IPS-NIHi7 (cell line): Measurements from ENCODE around the gene PI4KA.
"Not testable (repeated sequence)": the region's sequence is repeated elsewhere in the genome, so short reads cannot be mapped to it uniquely, and the experiment has no call there.

ENCODE experiments used
- DNase-seq: peaks from one replicate; pipeline ENCODE4 v3.0.0; 2012; ENCODE audit warnings: mixed read lengths; ENCODE audit errors: extremely low spot score

PI4KA gene

DNA sequence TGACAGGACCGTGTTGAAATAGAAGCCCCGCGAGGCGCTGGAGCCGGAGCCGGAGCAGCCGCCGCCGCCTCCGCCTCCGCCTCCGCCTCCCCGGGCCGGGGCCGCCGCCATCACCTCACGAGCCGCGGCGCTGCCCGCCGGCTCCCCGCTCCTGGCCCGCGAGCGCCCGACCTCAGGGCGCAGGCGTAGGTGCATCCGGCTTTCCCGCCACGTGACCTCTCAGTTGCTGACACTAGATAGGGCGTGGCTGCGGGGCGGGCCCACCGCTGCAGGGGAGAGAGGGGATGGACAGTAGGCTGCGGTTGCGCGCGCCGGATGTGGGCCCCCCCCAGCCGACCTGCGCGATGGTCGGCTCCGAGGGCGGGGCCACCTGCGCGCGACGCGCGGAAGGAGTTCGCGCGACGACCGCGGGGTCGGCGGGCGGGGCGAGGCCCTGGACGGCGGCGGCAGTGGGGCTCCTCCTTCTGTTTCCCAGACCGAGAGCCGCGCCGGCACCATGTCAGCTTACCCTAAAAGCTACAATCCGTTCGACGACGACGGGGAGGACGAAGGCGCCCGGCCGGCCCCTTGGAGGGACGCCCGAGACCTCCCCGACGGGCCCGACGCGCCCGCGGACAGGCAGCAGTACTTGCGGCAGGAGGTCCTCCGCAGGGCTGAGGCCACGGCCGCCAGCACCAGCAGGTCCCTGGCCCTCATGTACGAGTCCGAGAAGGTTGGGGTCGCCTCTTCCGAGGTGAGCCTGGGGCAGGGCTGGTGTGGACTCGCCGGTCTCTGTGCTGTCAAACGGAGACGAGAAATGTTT is at the start of gene PI4KA, which contains the start of gene SNAP29:
PI4KA (minus strand) TSS at position 197 of the 802 bp plus-strand sequence; CDS start at position 111, 86 bp downstream.
SNAP29 (plus strand) TSS at position 393 of the 802 bp plus-strand sequence; CDS start at position 497, 104 bp downstream.
- DNase-seq, result peak; percentile 98

- DNase-seq, result no peak
Measured at GRCh38 chr22:20906387-20906767, 47.8 kb upstream of the PI4KA start.

GRCh38 chr22:20905415-20906386 is 47.1 kb upstream of the PI4KA start:
- DNase-seq, result no peak

- no peak for DNase-seq
Measured at GRCh38 chr22:20904980-20905355, 46.4 kb upstream of the PI4KA start.

DNA sequence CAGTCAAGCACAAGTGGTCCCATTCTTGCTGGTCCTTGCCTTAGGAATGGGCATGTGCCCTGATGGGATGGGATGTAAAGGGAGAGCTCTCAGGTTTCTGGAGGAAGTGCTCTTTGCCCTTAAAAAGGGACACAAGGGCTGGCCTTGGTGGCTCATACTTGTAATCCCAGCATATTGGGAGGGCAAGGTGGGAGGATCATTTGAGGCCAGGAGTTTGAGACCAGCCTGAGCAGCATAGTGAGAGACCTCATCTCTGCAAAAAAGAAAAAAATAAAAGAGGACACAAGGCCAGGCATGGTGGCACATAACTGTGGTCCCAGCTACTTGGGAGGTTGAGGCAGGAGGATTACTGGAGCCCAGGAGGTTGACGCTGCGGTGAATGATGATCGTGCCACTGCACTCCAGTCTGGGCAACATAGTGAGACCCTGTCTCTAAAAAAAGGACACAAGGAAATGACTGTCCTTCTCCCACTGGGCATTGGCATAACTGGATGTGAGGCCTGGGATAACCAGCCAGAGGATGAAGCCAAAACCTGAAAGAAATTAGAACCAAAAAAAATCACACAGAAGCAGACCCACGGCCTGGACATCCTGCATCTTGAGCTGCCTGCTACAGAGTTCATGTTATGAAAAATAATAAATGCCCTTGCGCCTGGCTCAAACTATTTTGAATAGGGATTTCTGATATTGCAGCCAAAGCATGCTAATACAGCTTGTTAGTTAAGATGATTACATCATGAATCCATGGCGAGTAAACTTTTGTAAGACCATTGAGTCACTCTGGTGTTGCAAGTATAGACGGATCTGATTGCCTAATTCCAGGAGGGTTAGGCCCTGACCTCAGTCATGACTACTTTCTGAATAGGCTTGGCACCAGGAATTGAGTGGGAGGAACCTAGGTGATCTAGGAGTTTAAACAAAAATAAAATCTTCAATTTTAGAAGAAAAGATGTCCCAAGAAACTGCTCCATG is 45.7 kb upstream of the PI4KA start:
- DNase-seq, result no peak

- DNase-seq, result no peak
Measured at GRCh38 chr22:20903093-20903492, 44.5 kb upstream of the PI4KA start.

- DNase-seq, result not testable (repeated sequence)
Measured at GRCh38 chr22:20901093-20902033, 42.8 kb upstream of the PI4KA start.

- no peak for DNase-seq
Measured at GRCh38 chr22:20899827-20900423, 41.3 kb upstream of the PI4KA start.

GRCh38 chr22:20897737-20898136 is 39.1 kb upstream of the PI4KA start:
- DNase-seq, result not testable (repeated sequence)

GRCh38 chr22:20890975-20891374 is 32.4 kb upstream of the PI4KA start:
- no peak for DNase-seq

DNA sequence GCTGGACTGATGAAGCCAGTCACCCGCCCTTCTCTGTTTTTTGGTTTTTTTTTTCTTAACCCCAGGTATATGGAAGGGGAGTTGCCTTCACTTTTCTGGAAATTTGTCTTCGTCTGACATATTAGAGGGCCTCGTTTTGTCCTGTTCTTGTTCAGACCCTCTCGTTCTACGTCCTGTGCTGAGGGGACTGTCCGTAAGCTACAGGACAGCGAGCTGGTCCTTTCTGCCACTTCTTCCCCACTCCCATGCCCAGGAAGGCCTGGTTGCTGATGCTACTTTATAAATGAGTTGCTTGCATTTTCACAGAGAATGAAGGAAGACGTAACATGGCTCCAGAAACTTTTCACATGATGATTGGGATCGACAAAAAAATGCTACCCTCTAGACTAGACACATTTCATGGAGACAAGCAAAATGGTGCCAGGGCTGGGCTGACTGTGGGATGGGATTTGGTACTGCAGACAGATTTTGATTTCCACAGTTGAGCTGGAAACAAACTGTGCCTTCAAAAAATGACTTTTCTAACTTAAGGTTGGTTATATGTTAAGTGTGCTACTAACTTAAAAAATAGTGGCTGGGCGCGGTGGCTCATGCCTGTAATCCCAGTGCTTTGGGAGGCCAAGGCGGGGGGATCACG is 31.4 kb upstream of the PI4KA start:
- DNase-seq, result no peak

DNA sequence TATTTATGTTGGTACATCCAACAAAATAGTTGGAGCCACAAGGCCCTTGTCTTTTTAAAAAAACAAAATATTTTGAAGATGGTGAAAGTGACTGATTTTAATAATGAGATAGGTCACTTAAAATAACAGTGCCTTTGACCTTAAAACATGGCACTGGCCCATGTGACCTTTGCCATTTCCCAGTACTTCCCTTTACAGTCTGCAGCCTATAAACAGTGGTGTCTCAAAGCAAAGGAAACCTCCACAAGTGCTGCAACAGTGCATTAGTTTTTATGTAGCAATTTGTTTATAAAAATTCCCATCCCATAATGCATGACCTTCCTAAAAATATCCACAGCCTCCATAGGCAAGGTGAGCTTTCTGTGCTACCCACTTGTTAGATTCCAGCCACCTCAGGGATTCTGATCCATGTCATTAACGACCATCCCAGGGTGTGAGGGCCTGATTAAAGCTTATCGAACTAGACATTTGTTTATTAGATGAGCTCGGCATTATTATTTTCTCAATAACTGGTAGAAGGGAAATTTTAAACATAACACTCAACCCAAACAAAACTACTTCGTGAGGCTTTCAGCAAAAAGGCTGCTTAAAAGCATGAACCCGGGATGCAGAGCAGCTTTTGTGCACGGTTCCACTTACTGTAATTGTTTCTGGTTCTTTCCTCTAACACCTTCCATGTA is 30.6 kb upstream of the PI4KA start:
- no peak for DNase-seq

DNA sequence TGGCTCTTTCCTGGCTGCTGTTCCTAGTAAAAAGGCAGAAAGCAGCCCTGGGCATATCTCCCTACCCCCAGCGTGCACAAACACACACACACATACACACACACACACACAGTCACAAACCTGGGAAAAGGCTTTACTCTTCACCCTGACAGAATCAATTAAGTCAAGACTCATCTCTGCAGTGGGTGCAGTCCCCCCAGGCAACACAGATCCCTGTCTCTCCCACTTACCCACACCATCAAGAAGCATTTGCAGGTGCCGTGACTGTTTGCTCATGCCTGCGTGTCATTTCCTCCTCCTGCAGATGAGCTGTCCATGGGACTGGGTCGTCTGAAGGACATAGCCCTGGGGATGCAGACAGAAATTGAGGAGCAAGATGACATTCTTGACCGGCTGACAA is 28.8 kb upstream of the PI4KA start:
- DNase-seq, result no peak

DNA sequence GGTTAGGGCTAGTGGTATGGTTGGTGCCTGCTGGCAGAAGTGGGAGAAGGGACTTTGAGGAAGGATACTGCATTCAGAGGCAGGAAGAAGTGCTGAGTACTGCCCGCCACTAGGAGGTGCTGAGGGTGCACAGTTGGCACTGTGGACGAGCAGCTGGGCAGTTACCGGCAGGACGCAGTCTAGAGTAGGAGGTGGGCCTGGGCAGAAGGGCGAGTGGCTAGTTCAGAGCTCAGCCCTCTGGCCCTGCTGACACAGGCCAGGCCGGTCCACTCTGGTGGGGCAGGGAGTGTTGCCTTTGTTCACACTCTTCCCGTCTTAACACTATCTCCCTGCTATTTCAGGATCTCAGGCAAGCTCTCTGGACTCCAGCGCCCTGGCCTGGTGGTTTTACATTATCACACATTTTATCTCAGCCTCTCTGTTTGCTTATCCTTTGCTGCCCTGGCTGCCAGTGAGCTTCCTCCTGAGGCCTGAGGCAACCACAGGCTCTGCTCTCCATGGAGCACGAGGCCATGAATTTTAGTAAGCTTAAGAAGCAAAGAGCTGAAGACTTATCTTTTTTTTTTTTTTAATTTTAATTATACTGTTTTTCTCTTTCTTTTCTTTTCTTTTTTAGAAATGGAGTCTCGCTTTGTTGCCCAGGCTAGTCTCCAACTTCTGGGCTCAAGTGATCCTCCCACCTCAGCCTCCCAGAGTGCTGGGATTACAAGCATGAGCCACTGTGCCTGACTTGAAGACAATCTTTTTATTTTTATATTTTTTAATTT is 27.1 kb upstream of the PI4KA start:
- DNase-seq, result peak; percentile 94

GRCh38 chr22:20885017-20885556 is 26.5 kb upstream of the PI4KA start:
- no peak for DNase-seq

GRCh38 chr22:20884454-20884853 is 25.8 kb upstream of the PI4KA start:
- DNase-seq, result no peak

DNA sequence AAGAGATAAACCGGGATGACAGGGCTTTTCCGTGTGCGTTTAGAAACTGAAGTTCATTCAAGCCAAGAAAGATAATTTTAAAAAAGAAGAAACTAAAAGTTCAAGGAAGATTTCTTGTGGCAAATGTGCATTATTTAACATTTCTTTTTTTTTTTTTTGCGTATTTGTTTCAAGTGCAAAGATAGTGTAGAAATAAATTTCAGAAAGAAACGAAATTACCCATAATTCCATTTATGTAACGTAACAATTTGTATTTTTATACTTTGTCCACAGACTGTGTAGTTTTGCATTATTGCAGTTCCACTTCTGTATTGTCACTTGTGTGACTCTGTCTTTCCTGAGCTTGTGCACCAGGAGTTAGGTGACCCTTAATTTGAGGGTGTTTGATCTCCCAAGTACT is 24.2 kb upstream of the PI4KA start:
- DNase-seq, result no peak
